GM18498 (cell line): Measurements from ENCODE around the gene UBE2L5.

Source experiments
- ATAC-seq: cut with Tn5 transposase; IDR thresholded peaks from one replicate; pipeline ENCODE4 v1.9.1; 2021; ENCODE audit warnings: mild to moderate bottlenecking, moderate library complexity; ENCODE audit not compliant: unreplicated experiment

UBE2L5 gene

DNA sequence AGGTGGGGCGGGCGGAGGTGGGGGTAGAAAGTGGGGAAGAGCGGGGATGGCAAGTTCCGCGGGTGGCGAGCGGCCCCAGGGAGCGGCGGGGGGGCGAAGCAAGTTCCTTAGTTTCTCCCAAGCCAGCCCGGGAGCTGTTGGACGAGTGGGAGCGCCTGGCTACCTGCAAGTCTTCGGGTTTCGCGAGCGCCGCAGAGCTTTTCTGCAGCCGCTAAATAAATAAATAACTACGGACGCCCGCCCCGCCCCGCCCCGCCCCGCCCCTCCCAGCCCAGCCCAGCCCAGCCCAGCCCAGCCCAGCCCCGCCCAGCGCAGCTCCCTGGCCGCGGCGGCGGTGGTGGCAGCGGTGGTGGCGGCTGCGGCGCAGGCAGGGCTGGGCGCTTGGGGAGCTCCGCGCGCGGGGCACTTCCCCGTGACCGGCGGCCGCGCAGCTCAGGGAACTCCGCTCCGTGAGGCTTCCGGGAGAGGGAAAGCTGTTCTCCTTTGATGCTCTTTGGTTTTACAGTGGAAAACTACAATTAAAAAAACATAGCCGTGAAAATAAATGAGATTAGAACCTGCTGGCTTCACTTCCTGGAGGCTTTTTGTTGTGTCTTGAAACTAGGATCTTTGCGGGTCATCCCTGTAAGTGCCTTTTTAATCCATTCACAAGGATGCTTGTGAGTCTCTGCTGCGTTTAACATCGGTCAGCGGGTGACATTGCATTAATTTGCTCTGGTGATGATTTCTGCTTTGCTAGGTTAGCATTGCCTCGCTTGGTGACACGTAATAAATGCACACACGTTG is at the start of gene UBE2L5:
TSS of gene UBE2L5 (plus strand) at position 440 of the 786 bp plus-strand sequence. CDS start 5,498 bp downstream, outside the sequence.
- peak; percentile 82 for ATAC-seq

DNA sequence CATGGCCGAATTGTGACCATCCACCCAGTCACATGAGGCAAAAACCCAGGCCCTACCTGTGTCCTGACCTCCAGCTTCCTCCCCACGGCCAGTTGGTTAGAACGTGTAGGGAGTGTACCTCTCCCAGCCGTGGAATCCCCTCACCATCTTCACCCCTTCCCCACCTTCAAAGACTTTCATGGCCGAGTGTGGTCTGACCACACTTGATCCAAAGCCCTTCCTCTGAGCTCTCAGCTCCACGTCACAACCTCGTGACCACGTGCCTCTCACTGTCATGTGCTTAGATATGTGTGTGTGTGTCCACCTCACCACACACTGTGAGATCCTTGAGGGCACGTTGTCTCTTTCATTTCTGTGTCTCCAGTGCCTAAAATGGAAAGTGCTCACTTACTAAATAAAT is 48.6 kb upstream of the UBE2L5 start:
- ATAC-seq, result peak; percentile 31

DNA sequence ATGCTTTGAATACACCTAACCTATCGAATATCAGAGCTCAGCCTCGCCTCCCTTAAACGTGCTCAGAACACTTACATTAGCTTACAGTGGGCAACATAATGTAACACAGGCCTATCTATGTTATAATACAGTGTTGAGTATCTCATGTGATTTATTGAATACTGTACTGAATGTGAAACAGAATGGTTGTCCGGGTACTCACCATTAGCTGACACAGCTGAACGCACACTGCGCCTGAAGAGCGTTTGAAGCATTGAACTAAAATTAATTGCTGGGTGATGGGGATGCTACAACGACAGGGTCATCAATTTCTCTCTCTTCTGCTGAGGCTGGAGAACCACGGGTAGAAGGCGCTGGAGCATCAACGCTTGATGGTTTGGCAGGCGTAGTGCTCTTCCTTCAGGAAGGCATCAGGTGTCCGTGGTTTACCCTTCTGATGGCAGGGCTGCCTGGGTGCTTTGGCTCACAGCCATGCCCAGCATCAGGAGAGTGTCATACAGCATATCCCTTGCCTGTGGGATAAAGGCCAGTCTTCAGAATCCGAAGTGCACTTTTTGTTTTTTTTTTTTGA is 46.9 kb upstream of the UBE2L5 start:
- ATAC-seq, result no peak

DNA sequence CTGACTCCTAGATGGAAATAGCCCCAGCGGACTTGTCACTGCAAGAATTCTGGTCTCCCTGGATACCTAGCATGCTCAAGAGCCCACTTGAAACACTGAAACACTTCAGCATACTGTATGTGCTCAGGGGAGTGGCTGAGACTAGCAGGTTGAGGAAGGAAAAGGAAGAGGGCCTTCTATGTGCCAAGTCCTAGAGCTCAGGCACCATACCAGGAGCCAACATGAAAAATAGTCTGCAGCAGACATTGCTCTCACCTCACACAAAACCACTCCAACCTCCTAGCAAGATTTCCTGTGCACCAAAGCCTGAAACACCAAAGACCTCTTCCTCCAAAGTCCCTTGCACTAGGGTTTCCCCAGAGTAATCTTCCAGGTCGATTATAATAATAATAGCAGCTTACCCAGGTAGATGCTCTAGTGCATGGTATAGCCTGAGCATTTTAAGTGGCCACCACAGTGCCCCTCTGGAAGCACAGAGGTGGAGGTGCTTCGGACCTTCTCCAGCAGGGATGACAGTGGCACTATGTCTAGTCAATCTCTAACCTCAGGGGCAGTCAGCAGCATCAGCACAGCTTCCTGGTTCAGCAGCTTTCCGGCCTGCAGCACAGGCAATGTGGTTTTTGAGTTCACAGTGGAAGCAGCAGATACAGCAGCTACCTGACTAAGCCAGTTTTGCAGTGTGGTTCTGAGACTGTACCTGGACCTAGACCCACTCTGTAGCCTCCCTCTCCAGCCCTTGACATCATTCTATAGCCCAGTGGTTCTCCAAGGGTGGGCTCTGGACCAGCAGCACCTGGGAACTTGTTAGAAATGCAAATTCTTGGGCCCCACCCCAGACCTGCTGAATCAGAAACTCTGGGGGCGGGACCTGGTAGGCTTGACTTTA is 45.6 kb upstream of the UBE2L5 start:
- peak; percentile 68 for ATAC-seq

DNA sequence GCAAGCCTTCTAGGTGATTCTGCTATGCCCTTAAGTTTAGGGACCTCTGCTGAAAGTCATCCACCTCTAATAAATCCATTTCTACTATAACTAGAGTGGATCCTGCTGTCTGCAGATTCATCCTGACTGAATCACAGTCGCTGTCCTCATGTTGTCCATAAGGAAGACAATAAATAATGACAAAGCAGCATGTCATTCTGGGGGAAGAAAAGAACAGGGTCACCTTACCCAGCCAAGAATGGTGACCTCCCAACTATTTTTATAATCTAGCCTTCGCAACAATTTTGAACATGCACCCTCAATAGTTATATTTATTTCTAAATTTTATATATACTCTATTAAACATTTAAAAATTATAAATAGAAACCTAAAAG is 45.0 kb upstream of the UBE2L5 start:
- ATAC-seq, result no peak

DNA sequence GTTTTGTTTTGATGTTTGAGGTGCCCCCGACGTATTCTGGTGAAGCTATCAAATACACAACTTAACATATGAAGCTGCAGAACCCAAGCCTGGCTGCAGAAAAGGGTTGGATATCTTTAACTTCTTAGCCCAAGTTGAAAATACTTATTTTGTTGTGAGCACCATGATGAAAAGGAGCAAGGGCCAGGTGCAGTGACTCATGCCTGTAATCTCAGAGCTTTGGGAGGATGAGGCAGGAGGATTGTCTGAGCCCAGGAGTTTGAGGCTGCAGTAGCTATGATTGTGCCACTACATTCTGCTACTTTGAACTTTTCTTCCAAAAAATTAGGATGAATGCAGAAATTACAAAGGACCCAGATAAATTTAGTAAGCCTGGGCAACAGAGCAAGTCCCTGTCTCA is 44.1 kb upstream of the UBE2L5 start:
- ATAC-seq, result no peak

DNA sequence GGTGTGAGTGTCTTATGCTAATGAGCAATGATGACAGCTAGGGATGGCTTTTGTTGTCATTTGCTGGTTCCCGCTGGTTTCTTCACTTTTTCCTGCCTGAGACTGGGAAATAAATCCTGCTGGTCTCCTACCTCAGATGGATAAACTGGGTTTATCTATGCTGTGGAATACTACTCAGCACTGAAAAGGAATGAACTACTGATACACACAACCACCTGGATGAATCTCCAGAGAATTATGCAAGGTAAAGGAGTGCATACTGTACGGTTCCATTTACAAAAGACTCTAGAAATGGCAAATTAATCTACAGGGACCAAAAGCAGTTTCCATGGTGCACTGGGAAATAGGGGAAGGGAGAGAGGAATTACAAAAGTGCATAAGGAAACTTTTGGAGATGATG is 41.2 kb upstream of the UBE2L5 start:
- ATAC-seq, result no peak

DNA sequence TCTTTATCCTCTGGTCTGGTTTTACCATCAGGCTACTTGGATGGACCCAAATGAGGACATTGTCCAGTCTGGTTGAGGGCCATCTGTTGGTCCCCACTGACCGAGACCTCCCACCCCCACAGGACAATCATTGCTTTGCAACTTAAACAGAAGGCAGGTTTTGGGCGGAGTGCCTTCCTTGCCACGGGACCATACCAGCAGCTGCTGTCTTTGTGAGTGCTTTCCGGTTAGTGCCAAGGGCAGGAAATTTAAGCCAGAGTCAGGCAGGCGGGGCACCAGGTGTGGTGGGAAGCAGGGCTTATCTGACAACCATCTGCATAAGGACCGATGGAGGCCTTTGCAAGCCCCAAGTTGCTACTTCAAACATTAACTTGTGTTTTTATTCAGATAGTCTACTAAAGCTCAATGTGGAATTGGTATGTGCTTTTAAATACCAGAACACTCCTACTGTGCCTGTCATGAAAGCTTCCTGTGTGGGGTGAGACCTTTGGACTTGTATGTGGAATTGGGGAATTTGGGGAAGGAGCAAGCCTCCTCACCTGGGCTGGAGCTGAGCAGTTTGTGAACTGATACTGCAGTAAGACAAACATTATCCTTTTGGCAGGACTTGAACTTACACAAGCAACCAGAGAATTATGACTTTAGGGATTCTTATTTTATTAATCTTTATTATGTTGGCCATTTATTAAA is 39.3 kb upstream of the UBE2L5 start:
- no peak for ATAC-seq

DNA sequence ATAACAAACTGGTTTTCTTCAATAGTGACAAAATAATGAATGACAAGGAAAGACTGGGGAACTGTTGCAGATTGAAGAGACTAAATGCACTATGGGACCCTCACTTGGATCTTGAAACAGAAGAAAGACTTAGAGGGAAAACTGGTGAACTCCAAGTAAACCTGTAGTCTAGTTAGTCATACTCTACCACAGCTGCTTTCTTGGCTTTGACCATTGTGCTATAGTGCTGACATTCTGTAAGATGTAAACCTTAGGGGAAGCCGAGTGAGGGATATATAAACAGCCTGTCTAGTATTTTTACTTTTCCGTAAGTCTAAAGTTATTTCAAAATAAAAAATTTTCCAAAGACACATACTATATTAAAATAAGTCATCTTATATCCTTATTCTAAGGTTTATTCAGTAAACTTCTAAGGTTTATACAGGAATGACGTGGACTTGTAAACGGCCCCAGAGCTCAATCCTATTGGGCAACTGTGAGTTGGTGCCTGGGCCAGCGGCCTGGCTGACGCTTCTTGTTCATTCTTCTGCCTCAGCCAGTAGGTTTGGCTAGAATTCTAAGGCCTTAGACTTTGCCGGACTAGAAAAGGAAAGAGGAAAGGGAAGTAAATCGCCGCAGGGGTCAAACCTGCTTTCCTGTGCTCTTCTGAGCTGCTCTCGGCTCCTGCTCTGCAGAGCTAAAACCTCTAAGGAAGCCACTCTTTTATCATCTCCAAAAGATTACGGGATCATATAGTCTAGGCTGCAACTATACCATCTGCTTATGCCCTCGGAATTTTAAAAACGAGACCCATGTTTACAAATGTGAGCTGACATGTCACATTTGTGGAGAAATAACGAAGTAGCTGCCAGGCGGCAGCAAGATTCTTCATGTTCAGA is 33.6 kb upstream of the UBE2L5 start:
- ATAC-seq, result no peak

DNA sequence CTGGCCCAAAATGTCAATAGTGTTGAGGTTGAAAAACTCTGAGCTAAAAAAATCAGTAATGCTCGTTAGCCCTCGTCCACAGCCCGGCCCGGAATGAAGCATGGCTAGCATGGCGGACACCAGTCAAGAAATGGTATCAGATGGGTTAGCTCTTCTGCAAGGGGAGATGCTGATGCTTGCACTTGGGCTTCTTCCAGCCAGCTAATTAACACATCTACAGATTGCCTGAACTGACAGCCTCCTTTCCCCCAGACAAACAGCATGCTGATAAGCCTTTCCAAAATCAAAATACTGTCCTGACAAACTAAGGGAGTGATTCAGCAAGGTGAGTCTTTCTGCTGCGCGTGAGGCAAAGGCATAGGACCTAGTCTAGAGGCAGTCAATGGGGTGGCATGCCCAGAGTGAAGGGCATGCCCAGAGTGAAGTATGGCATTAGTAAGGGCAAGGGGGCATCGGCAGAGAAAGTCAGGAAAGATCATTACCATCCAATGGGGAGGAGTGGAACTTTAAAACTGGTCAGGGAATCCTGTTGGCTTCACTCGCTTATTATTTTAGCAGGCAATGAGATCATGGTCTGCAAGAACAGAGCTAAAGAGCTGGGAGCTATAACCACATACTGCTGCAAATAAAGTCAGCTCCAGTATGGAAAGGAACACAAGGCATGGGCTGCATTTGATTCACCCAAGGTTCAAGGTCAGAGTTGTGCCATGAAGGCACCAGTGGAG is 30.2 kb upstream of the UBE2L5 start:
- ATAC-seq, result no peak

DNA sequence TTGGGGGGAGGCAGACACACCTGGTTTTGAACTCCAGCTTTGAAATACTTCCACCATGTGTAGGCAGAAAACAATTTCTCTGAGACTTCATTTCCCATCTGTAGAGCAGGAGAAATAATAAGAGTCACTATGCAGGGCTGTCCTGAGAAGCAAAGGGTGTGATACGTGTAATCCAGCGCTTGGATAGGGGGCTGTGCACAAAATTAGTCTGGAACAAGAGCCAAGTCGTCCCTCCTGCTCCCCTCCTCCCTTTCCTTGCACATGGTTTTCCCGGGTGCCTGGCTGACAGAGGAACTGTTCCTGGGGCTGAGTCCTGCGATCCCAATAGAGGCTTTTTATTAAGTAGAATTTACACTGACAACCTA is 29.6 kb upstream of the UBE2L5 start:
- no peak for ATAC-seq

DNA sequence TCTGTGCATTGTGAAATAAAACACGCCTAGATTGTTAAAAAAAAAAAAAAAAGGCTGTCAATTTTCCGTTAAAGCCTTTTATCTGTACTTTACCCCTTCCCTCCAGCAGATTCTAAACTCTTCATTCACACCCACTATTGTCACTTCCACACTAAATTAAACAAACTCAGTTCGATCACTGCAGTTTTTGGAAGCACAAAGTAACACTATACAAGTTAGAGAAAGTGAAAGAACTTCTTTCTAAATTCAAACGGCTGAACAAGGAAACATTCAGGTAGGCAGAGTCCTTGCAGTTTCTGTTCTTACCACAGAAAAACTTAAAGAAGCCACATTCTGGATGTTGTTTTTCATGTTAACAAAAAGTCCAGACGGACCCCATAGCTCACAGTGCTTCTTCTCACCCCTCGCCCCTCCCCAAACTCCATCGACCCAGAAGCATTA is 27.5 kb upstream of the UBE2L5 start:
- peak; percentile 81 for ATAC-seq

DNA sequence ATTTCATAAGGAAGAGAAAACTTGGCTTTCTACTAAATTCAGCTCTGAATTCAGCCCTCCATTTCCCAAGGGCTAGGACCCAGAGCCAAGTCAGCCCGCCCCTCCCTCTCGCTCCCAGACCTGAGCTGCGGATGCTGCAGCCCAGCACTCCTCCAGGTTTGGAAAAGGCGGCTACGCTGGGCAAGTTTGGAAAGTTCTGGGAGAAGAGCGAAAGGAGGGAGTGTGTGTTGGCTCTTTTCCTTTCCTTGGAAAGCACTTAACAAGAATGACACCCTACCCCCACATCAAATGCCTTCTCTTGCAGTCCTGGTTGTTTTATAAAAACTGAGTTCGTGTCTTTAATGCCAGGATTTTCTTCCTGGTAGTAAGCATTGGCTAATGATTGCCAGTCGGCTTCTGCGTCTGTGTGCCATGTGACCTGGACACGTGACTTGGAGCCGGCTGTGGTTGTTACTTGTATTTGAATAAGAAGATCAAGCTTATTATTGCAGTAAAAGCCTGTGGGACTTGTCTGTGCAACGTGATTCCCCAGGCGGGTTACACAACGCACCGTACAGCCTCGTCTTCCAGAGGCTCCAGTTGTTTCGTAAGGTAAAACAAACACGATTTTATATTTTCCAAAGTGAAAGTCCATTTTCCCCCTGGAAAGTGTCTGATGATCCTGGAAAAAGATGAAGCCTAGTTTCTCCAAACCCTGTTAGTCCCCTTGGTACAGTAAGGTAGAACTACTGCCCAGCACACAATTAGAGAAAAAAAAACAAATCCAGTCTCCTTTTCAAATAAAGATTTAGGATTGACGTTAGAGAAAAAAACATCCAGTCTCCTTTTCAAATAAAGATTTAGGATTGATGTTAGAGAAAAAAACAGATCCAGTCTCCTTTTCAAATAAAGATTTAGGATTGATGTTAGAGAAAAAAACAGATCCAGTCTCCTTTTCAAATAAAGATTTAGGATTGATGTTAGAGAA is 26.8 kb upstream of the UBE2L5 start:
- ATAC-seq, result peak; percentile 67

DNA sequence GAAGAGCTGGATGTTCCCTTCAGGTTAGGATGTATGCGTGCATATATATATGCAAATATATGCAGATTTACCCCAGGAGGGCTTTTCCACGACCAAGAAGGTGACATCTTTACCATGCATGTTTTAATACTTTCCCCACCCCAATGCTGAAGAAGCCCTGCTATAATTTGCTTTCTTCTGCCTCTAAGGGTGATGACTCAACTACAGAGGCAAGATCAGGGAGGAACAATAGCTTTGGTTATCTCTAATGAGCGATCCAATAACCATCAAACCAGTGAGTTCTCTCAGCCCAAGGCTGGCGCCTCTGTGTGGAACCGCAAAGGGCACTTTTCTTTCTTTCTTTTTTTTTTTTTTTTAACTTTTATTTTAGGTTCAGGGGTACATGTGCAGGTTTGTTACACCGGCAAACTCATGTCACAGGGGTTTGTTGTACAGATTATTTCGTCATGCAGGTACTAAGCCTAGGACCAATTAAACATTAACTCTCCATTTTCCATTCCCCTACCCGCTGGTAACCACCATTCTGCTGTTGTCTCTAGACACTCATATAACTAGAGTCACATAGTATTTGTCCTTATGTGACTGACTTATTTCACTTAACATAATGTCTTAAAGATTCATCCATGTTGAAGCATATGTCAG is 25.7 kb upstream of the UBE2L5 start:
- no peak for ATAC-seq

DNA sequence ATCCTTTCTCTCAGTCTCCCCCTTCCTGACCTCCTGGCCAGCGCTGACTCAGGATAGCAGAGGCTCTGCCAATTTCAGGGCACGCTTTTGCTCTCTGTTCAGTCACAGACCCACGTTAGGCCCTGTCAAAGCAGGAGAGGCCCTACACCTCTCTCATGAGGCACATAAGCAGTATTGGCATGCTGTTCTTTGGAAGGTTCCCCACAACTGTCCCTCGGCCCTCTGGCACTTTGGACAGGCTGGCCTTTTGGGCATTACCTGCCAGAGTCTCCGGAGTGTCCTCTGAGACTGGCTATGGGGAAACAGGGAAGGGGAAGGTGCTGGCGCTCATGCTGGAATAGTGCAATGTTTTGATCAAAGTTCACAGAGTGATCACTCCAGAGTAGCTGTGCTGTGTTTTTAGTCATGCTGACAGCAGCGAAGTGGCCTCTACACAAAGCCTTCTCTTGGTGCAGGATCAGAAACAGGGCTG is 23.7 kb upstream of the UBE2L5 start:
- ATAC-seq, result no peak

DNA sequence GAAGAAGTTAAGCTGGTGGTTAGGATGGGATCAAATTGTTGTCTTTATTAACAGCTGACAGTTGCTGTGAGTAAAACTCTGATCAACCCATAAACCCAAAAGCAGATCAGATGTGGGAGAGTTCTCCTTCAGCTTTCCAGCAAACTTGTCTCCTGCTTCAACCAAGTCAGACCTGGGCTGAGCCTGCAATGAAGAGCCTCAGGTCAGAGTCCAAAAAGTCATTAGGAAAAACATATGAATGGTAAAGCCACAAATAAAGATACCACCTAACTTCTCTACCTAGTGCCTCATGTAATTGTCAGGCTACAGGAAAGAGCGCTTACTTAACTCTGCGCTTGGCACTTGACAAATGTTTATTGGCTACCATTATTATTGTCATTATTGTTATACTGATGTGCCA is 21.9 kb upstream of the UBE2L5 start:
- no peak for ATAC-seq

DNA sequence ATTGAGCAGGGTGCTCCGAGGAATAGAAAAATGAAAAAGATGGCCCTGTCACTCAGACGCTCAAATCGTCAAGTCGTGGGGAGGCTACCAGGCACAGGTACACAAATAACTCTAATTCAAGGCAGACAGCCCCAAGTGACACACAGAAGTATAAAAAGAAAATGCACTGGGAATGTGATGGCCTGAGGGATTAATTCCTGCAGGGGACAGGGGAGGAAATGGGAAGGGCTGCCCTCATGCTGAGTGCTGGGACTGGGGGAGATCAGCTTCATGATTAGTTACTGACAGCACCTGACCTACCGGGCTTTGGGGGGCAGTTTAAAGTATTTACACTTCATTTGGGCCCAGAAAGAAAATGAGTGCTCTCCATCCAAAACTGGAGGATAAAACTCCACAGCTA is 20.9 kb upstream of the UBE2L5 start:
- no peak for ATAC-seq

DNA sequence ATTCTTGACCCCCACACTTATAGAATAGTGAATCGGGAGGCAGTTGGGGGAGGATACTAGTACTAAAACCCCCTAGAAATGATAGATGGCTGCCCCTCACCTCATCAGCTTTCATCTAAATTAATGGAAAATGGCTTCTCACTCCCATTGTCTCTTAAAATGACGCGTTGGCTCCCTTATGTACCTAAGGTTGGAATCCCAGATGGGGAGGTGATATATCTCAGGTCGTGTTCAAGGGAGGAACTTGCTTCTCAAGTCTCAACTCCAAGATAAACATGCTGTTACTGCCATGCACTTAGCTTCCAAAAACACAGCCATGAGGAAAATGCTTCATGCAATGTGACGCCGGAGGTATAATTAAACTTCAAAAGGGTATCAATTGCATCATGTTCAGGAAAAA is 18.8 kb upstream of the UBE2L5 start:
- no peak for ATAC-seq
